ENCODE measurements around the gene SEMA4C. TPM values are rescaled to one million over a fixed set of nuclear protein-coding genes. Genes with fewer than 3 reads are reported as not detected.

Gene SEMA4C
- total and polyA plus RNA-seq, 9 of the 15 experiments (the other 6 are each of a cell fraction or from before 2014, with no cell fraction given): 0.32 to 59.7 (median 23.9) TPM

GRCh38 chr2:96893289-96894150 is 23.6 kb upstream of the SEMA4C start (continued):
- TF ChIP-seq SAP30 (IDR thresholded peaks at IDR 0.05; ENCODE audit: borderline replicate concordance, insufficient read depth, low read depth, low read length, poor library complexity, severe bottlenecking): peak; percentile 40
- TF ChIP-seq ZNF668 (CRISPR knock-in tag; IDR thresholded peaks at IDR 0.05): no peak
- no peak for TF ChIP-seq CREB3L1 (IDR thresholded peaks at IDR 0.05; ENCODE audit: borderline replicate concordance, low read depth)
- no peak for TF ChIP-seq ZNF444 (CRISPR knock-in tag; IDR thresholded peaks at IDR 0.05)
- no peak for TF ChIP-seq PTBP1 (IDR thresholded peaks at IDR 0.05; ENCODE audit: low read depth, low read length)
- no peak for TF ChIP-seq ZNF551 (CRISPR knock-in tag; IDR thresholded peaks at IDR 0.05)
- TF ChIP-seq, protein P1, sequence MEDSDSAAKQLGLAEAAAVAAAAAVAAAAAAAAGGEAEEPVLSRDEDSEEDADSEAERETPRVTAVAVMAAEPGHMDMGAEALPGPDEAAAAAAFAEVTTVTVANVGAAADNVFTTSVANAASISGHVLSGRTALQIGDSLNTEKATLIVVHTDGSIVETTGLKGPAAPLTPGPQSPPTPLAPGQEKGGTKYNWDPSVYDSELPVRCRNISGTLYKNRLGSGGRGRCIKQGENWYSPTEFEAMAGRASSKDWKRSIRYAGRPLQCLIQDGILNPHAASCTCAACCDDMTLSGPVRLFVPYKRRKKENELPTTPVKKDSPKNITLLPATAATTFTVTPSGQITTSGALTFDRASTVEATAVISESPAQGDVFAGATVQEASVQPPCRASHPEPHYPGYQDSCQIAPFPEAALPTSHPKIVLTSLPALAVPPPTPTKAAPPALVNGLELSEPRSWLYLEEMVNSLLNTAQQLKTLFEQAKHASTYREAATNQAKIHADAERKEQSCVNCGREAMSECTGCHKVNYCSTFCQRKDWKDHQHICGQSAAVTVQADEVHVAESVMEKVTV (CRISPR knock-in tag; IDR thresholded peaks at IDR 0.05): no peak
- TF ChIP-seq RBFOX2 (IDR thresholded peaks at IDR 0.05; ENCODE audit: low read depth, low read length): peak; percentile 56
